HepG2 (cell line): Measurements from ENCODE around the gene SCFD2. TPM values are rescaled to one million over a fixed set of nuclear protein-coding genes. Genes with fewer than 3 reads are reported as not detected.

Experiments
- ARNTL ChIP-seq: sonication (generic); formaldehyde crosslinking; IDR thresholded peaks from 2 replicates; pipeline ENCODE4 v1.4.0; 2020; ENCODE audit warnings: mild to moderate bottlenecking, missing genetic modification reagents
- BCLAF1 ChIP-seq: fragments of 450-650 bp; IDR thresholded peaks from 2 replicates; pipeline ENCODE4 v1.6.1; 2017; ENCODE audit warnings: mild to moderate bottlenecking
- CAMTA2 ChIP-seq: sonication (generic); formaldehyde crosslinking; IDR thresholded peaks from 2 replicates; pipeline ENCODE4 v1.4.0; 2020; ENCODE audit warnings: mild to moderate bottlenecking, missing genetic modification reagents, borderline replicate concordance
- CHD4 ChIP-seq: fragments of 200-600 bp; sonication (generic); IDR thresholded peaks from 2 replicates; pipeline ENCODE4 v1.7.0; 2017; ENCODE audit warnings: mild to moderate bottlenecking, low read length, borderline replicate concordance
- FOXO1 ChIP-seq: sonication (generic); formaldehyde crosslinking; IDR thresholded peaks from 2 replicates; pipeline ENCODE4 v1.4.0; 2020; ENCODE audit warnings: missing genetic modification reagents
- GMEB1 ChIP-seq: sonication (generic); formaldehyde crosslinking; IDR thresholded peaks from 2 replicates; pipeline ENCODE4 v1.5.1; 2020; ENCODE audit warnings: missing genetic modification reagents, mild to moderate bottlenecking, borderline replicate concordance
- HNRNPH1 ChIP-seq: fragments of 200-400 bp; formaldehyde crosslinking; optimal IDR thresholded peaks from 2 replicates; pipeline ENCODE3; 2017; ENCODE audit warnings: mild to moderate bottlenecking, low read depth, low read length
- MYC ChIP-seq: sonication (generic); formaldehyde crosslinking; IDR thresholded peaks from 2 replicates; pipeline ENCODE4 v1.9.0; 2021; ENCODE audit warnings: missing genetic modification reagents, borderline replicate concordance
- ZNF577 ChIP-seq: sonication (generic); formaldehyde crosslinking; IDR thresholded peaks from 2 replicates; pipeline ENCODE4 v1.4.0; 2020; ENCODE audit warnings: mild to moderate bottlenecking, low read depth, missing genetic modification reagents, borderline replicate concordance
- polyA plus RNA-seq, 8 experiments: library from polyadenylated mRNA; depleted of rRNA in 3 of 8; stranded (reverse) in 7 of 8; unstranded in 1 of 8; fragments of >200 nt; fragmentation: Illumina TruSeq in 4 of 8; extraction: Trizol in 4 of 8; gene quantifications; 2 replicates each; pipeline versions ENCODE4 v1.2.1 to v1.2.3, GENCODE V29; 2011 to 2016; ENCODE audit warnings: low read depth in 4 of 8, missing spikeins in 1 of 8, mixed read lengths in 1 of 8; ENCODE audit not compliant: insufficient read depth in 1 of 8
- total RNA-seq, 5 experiments: library from RNA; depleted of rRNA; stranded (reverse); fragments of >200 nt; fragmentation: Illumina TruSeq; extraction: Trizol; gene quantifications; 2 replicates each; pipeline ENCODE4 v1.2.3, GENCODE V29; 2016; ENCODE audit warnings: low read depth in 1 of 5

Gene SCFD2
- total and polyA plus RNA-seq, 2 of the 13 experiments (the other 11 are each of a cell fraction or from before 2014, with no cell fraction given), result 4.6 to 15.6 TPM

GRCh38 chr4:53116954-53117353 lies 248.9 kb downstream of the SCFD2 start (continued):
- no peak for TF ChIP-seq MYC (CRISPR knock-in tag)
- TF ChIP-seq ZNF577 (CRISPR knock-in tag), result no peak
- no peak for TF ChIP-seq HNRNPH1
- no peak for TF ChIP-seq GMEB1 (CRISPR knock-in tag)
- no peak for TF ChIP-seq CAMTA2 (CRISPR knock-in tag)
- TF ChIP-seq ARNTL (CRISPR knock-in tag), result no peak
- TF ChIP-seq BCLAF1, result no peak
- TF ChIP-seq CHD4, result no peak
- no peak for TF ChIP-seq FOXO1 (CRISPR knock-in tag)
